HG02973 (cell line): ENCODE data around the gene MORN1.

Source experiments
- ATAC-seq: cut with Tn5 transposase; IDR thresholded peaks from one replicate; pipeline ENCODE4 v1.9.1; 2021; ENCODE audit warnings: moderate library complexity; ENCODE audit not compliant: unreplicated experiment

The MORN1 gene

DNA sequence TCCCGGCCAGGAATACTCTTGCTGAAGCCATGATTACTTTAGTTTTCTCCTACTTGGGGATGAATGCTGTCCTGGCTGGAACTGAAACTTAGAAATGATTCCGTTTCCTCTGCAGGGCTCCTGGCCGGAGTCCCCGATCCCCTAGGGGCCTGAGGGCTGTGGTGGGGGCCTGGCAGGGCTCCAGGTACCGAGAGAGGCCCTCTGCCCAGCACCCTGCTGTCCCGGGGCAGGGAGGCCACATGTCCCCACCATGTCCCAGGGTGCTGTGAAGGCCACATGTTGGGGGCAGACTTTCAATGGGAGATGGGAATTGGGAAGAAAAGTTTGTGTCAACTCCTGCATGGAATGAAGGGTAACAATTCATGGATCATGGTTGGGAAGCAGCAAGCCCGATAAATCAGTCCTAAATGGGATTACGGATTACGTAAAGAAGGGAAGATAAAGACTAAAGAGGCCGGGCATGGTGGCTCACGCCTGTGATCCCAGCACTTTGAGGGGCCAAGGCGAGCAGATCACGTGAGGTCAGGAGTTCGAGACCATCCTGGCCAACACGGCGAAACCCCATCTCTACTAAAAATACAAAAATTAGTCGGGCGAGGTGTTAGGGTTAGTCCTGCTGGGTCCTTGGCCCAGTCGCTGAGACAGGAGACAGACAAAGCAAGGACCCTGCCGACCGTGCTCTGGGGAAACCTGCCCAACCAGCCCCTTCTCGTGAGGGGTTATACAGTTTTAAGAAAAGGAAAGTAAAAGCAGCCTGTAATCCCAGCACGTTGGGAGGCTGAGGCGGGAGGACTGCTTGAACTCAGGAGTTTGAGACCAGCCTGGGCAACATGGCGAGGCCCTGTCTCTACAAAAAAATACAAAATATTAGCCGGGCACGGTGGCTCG, 37.6 kb downstream of the MORN1 start:
- ATAC-seq, result no peak

DNA sequence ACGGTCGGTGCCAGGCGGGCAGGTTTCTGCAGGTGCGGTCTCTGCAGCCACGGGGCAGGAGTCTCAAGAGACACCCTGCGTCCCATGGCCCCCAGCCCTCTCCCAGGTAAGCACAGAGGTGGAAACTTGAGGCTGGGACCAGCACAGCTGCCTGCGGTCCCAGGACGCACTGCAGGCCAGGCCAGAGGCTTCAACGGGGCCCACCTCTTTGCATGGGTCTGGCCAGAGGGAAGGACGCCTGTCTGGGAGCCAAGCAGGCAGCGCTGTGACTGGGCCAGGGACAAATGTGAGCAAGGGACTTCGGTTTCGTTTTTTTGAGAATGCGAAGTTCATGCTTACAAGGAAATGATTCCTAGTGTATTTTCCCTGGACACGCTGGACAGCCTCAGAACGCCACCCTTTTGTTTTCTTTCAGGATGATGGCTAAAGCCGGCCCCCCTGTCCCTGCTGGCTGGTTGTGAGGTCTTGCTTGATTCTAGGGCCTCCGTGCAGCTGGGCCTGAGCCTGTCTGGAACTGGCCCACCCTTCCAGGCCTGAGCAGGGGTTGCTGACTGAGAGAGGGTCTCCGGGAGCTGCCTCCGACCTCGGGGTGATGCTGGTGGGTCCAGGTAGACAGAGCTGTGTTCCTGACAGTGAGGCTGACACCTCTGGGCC, 38.3 kb downstream of the MORN1 start:
- no peak for ATAC-seq

DNA sequence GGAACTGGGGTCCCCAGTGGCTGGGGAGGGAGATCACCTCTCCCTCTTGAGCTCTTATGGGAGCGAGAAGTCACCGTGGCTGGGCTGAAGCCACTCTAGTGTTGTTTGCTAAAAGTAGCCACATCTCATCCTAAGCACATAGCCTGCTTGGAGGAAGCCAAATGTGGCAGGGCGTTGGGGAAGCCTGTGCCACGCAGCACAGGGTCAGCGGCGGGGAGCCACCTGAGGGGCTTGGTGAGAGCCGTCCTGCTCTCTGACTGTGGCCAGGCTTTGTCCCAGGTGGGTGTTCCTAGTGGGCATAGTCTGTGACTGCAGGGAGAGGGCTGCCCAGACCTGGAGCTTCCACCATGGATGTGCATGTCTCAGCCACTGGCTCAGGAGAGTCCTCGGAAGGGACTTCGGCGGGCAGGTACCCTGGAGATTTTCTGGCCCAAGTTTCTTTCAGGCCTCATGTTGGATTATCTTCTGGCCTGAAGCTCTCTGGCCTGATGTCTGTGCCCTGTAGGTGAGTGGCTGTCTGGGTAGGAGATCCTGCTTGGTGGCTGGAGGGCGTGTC, 38.9 kb downstream of the MORN1 start:
- ATAC-seq, result no peak

DNA sequence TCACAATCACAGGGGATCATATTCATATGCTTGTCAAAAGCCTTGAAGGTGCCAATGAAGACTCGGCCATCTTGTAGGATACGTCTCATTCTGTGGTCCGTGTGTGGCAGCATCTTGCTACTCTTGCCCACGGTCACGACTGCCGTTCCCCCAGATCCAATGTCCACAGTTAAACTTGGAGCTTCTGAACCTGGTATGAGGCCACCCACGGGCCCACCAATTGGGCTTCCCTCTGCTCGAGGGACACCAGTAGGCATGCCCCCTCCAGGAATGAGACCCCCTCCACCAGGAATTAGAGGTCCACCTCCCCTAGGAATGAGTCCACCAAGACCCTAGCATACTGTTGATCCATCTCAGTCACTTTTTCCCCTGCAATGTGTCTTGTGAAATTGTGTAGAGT, 39.6 kb downstream of the MORN1 start:
- no peak for ATAC-seq

DNA sequence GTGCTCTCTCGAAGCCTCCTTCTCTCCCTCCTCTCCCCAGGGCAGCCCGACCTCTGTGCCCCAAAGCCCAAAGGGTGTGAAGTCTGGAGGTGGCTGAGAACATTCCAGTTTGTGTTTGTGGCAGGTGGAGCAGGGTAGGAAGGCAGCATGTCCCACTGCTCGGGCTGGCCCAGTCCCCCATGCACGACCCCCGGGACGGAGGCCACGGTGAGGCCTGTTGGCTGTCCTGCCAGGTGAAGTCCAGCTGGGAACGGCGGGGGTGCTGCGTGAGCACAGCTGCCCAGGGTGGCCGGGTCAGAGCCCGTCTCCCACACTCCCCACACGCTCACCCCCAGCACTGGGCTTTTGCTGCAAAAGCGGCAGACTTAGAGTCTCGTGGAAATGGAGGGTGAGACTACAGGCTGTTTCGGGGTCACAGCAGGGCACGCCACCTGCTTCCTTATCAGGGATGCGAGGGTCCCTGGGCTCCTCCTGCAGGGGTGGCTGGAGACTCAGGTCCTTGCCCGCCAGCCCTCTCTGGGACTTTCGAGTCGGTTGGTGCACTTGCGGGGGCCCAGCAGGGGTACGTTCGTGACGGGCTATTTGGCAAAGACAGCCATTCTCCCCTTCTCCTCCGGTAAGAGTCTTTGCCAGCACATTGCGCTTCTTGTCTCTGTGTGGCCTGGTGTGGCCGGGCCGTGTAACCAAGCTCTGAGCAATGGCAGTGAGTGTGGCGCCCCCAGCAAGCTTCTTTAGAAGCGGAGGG, 40.3 kb downstream of the MORN1 start:
- ATAC-seq, result no peak

DNA sequence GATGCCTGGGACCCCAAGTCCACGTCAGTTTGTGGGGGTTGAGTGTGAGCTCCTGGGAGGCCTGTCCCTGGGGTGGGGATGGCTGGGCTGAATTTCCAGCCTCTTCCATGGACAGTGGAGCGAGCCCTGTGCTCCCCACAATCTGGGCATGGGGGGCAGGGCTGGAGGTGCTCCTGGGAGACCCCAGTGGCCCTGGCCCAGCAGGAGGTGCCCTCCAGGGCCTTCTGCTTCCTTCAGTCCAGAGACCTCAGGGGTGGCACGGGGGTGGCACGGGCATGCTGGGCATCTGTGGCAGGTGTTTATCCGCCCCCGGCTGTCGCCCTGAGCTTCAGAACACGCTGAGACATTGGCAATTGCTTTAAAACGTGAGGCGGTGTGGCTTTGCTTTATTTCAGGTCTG, 40.9 kb downstream of the MORN1 start:
- no peak for ATAC-seq

DNA sequence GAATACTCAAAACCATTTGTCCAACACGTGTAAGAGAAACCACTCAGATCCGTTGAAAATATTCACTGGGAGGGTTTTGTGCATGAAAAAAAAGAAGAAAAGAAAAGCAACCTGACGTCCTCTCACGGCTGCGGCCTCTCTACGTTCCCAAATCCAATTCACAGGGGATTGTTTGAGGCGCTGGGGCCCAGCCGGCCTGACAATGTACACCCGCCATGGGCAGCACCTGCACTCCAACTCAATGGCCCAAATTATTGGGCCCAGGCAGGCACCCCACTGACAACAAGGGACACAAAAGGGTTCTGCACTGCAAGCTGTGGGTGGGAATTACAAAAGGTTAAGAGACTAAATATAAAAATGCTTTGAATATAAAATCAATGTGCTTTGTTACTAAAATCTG, 41.5 kb downstream of the MORN1 start:
- ATAC-seq, result no peak

DNA sequence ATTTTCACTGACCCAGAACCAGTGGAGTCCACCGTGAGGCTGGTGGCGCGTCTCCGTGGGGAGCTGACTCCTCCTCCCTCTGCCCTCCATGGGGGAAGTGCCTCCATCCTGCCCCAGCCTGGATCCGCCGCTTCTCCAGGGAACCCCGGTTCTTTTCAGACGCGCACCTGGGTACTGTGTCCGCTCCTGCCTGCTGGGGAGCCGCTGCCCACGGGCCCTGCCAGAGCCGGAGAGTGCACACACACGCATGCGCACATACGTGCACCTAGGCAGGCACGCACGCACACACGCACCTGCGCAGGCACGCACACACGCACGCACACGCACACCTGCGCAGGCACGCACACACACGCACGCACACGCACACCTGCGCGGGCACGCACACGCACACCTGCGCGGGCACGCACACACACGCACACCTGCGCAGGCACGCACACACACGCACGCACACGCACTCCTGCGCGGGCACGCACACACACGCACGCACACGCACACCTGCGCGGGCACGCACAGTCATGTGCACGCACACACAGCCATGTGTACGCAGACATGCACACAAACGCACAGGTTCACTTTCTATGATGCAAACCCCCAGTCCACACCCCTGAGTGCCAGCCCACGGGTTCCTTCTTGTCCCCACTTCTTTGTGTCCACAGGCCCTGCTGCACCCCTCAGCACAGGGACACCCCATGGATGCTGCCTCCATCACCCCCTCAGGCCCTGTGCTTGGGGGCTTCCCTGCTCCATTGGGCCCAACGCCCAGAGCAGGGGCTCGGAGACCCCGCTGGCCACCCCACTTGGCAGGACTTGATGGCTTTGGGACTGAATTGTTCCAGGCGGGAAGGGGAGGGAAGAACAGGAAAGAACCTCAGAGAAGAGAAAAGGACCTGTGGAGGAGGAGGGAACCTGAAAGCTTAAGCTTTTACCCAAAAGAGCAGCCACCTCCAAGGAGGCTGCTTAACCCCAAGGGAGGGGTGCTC, 42.7 kb downstream of the MORN1 start:
- no peak for ATAC-seq

DNA sequence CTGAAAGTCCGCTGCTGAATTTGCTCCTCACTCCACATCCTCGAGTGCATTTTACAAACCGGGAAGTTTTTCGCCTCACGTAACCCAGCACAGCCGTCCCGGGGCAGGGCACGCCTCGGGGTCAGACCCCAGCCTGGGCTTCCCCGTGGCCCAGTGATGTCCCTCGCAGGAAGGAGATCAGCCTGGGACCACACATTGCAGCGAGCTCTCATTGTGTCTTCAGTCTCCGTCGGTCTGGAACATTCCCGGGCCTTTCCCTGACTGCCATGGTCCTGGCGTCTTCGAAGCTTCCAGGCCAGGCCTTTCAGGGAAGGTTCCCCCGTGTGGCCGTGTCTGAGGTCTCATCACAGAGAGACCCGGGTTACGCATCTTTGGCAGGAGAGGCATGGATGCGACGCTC, 43.5 kb downstream of the MORN1 start:
- ATAC-seq, result no peak

DNA sequence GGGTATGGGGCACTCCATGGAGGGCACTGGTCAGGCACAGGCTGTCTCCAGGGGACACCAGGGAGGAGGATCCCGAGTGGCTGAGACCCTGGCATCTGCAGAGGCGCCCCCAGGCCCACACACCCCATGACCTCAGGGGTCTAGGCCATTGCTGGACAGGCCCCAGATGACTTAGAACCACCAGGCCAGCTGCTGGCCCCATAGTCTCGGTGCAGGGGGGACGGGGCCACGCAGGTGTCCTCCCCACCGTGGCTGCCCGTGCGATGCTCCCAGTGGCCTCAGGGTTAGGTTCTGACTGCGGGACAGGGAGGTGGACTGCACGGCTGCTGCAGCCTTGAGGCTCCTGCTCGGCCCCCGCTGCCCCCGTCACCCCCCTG, 44.0 kb downstream of the MORN1 start:
- ATAC-seq, result no peak

DNA sequence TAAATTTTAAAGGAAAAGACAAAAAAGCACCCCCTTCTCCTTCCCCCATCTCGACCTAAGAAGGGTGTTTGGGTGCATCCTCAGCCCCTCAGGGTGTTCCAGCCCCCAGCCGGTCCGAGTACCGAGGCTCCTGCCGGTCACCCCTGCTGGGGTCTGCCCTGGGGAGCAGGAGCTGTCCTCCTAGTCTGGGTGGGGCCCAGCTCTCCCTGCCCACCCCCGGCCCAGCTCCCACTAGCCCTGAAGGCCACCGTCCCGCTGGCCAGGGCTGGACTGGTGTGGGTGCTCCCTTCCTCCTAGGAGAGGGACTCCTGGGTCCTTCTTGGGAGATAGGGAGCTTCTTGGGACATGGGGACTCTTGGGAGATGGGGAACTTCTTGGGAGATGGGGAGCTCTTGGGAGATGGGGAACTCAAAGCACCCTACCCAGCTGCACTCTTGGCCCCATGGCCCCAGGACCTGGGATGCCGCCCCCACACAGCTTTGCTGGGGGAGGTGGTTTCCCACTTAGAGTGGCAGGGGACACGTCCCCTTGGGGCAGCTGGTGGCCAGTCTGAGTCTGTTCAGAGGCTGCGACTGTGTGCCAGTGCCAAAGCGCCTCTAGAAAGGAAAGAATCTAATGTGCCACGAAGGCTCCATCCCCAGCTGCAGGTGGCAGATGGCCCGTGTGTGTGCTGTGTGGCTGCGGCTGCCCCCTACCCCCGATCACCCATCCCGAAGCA, 44.5 kb downstream of the MORN1 start:
- ATAC-seq, result no peak

DNA sequence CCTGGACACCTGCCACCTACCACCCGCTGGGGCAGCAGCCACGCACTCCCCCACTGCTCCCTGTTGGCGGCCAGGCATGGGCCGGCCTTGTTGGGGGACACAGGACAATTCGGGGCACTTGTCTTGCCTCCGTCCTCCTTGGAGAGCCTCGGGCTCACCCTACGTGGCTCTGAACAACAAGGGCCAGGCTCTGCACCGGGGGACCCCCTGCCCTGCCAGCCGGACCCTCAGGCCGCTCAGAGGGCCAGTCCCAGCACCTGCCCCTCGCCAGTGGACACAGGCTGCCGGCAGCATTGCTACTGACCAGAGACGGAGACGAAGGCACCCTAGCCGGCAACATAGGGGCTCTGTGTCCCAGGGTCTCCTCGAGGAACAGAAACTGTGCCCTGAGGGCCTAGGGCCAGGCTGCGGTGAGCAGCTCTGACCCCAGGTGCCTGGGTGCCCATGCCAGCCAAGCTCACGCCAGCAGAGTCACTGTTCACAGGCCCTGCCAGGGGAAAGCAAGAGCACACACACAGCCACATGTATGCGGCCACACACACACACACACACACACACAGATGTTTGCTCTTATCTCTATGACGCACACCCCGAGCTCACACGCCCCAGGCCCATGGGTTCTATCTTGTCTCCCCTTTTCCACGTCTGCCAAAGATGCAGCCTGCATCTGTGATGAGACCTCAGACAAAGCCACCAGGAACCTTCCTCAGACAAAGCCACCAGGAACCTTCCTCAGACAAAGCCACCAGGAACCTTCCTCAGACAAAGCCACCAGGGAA, 45.9 kb downstream of the MORN1 start:
- no peak for ATAC-seq

DNA sequence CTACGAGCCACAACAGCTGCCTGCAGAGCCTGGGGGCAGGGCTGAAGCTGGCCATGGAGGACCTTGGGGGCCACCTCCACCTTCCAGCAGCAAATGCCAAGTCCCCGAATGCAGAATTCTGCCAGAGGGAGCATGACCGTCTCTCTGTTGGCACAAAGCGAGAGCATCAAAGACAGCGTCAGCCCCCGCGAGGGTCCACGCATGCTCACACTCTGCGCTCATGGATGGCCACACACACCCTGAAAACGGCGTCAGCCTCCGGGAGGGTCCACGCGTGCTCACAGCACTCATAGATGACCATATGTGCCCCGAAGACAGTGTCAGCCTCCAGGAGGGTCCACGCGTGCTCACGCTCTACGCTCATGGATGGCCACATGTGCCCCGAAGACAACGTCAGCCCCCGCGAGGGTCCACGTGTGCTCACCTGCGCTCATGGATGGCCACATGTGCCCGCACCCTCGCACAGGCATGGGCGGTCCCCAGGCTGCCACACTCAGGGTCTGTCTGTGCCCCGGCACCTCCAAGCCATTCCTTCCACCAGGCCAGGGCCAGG, 46.5 kb downstream of the MORN1 start:
- no peak for ATAC-seq

DNA sequence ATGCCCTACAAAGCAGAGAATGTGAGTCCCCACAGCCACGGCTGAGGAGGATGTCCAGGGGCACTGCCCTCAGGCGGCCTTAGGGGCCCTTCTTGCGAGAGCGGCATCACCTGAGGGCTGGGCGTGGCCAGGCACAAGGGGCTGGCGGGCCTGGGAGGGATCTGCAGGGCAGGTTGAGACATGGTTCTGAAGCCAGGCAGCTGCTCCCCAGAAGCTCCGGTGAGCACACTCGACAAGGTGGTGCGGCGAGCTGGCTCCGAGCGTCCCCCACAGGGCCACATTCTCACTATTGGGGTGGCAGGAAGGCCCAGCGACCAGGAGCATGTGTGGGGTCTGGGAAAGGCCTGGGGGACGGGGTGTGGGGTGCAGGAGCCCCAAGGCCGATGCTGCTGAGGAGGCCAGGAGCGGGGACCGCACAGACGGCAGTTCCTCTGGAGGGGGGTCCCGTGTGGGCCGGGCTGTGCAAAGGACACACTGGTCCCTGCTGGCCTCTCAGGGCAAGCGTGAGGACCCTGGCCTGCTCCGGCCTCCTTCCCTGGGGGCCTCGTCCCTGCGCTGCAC, 47.2 kb downstream of the MORN1 start:
- no peak for ATAC-seq

DNA sequence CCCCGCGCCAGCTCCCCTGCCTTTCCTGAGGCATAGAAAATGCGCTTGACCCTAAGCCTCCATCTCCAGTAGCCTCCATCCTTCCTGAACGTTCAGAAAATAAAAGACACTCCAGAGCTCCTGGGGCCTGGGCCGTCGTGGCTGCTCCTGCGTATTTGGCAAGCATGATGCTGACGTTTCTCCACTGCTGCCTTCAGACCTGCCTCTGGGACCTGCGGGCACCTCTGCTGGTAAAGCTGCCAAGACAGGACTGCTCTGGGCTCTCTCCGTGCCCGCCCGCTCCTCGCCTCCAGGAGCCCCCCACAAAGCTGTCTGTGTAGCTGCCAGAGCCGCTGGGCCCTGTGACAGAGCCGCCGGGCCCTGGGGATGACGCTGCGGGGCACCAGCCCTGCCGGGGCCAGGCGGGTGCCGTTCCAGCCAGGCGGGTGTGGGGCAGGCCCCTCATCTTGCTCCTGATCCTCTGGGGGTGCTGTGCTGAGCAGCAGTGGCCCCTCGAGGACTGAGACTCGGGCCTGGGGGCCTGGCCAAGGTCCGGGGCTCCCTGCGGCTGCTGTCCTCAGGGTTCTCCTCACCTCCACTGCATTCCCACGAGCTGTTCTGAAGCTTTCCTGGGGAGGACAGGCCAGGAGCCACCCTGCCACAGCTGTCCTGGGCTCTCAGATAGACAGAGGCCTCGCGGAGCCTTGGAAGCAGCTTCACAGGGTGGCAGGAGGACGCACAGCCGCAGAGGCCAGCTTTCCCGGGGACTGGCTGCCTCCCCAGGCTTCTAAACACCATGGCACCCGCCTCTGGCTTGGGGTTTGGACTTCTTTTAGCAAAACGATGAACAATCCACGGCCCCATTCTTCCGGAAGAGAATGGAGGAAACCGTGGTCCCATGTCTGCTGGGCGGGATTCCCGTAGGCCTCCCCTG, 48.1 kb downstream of the MORN1 start:
- no peak for ATAC-seq

DNA sequence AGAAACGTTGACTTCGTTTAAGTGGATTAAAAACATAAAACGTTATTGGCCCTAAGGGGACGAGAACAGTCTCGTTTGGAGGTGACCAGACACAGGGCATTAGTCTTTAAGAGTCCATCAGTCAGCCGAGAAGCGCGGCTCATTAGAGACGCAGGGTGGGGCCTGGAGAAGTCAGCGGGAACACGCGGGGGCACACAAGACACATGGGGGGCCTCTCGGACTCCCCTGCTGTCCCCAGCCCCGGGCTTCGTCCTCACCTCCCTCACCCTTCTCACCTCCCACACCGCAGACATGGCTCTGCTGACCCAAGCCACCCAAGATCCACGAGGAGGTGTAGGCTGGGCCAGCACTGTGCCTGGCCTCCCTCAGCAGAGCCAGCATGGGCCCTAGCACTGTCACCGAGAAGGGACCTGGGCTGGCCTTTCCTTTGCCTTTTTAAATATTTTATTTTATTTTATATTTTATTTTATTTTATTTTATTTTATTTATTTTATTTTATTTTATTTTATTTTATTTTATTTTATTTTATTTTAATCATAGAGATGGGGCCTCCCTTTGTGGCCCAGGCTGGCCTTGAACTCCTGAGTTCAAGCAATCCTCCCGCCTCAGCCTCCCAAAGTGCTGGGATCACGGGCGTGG, 48.9 kb downstream of the MORN1 start:
- ATAC-seq, result no peak
